ENCODE measurements around the gene TICAM1. TPM values are rescaled to one million over a fixed set of nuclear protein-coding genes. Genes with fewer than 3 reads are reported as not detected.

The TICAM1 gene
- total RNA-seq (2021; fragmentation: NEBNext Ultra II Directional; extraction: Animal tissue kit (Norgen Biotek cat#: 25700)): 10 to 100 TPM; 16.4 to 21.6 (median 18.4) TPM
- long read RNA-seq, partial matches to known transcripts: 0 of 7 reads
- long read RNA-seq, other reads (novel, unspliced or antisense): 5 of 7 reads

DNA sequence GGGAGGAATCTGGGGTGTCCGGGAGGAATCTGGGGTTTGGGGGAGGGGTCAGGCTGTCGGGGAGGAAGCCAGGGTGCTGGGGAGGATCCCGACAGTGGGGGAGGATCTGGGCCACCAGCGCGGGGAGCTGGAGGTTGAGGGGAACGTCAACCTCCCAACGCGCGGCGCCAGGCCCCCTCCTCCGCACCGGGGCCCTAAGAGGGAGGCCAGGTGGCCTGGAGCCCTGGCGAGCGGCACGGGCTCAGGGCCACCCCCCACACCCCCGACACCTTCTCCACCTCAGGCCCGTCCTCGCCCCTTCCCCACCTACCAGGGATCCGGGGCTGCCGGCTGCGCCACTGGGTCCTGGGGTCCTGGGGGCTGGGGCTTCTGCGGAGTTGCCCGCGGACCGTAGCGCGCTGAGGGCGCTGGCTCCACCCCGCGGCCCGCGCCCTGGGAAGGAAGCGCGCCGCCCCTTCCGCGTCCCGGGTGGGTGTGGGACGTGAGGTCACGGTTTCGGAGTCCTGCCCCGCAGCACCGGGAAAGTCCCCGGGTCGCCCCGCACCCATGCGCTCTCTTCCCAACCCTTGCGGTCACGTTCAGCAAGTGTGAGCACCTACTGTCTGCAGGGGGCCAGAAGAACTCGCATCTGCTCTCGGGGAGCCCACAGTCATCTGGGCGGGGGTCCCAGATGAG, at the start of gene TICAM1:
TICAM1 (minus strand) TSS at position 409 of the 675 bp plus-strand sequence. CDS start 13,335 bp downstream, outside the sequence.
- no peaks in the 10 kb centered on the region for H3K9me3 Mint-ChIP-seq
- DNase-seq: peak; percentile 40
- peak; percentile 30; the same call in 1 of the 2 replicates for TF ChIP-seq CTCF (IDR thresholded peaks at IDR 0.05)

DNA sequence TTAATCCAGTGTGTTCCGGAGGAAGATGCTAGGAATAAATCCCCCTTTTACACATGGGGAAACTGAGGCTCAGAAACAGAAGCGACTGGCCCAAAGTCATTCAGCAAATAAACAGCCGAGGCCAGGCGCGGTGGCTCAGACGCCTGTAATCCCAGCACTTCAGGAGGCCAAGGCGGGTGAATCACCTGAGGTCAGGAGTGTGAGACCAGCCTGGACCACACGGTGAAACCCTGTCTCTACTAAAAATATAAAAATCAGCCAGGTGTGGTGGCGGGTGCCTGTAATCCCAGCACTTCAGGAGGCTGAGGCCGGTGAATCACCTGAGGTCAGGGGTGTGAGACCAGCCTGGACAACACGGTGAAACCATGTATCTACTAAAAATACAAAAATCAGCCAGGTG, 47.5 kb upstream of the TICAM1 start:
- TF ChIP-seq CTCF (IDR thresholded peaks at IDR 0.05): no peak
- peaks cover 3% of the 10 kb centered on the region for H3K27me3 Mint-ChIP-seq (ENCODE audit: insufficient read depth)
- no peaks in the 10 kb centered on the region for H3K9me3 Mint-ChIP-seq
- no peaks in the 10 kb centered on the region for H3K4me1 Mint-ChIP-seq (ENCODE audit: low read depth)
- no peaks in the 10 kb centered on the region for H3K36me3 Mint-ChIP-seq (ENCODE audit: low read depth)
- H3K27ac Mint-ChIP-seq: no peak overlapping the region
- no peak overlapping the region for H3K4me3 Mint-ChIP-seq
- DNase-seq: no peak

More for the DNA sequence above, at the start of gene TICAM1:
- H3K27me3 Mint-ChIP-seq (ENCODE audit: insufficient read depth): no peaks in the 10 kb centered on the region
- H3K4me1 Mint-ChIP-seq (ENCODE audit: low read depth): peaks cover 21% of the 10 kb centered on the region
- peaks cover 5% of the 10 kb centered on the region; the same call in 1 of the 2 replicates for H3K36me3 Mint-ChIP-seq (ENCODE audit: low read depth)
- H3K4me3 Mint-ChIP-seq: peak within 1 kb of the TSS; percentile 87
- peak within 1 kb of the TSS; percentile 77 for H3K27ac Mint-ChIP-seq

DNA sequence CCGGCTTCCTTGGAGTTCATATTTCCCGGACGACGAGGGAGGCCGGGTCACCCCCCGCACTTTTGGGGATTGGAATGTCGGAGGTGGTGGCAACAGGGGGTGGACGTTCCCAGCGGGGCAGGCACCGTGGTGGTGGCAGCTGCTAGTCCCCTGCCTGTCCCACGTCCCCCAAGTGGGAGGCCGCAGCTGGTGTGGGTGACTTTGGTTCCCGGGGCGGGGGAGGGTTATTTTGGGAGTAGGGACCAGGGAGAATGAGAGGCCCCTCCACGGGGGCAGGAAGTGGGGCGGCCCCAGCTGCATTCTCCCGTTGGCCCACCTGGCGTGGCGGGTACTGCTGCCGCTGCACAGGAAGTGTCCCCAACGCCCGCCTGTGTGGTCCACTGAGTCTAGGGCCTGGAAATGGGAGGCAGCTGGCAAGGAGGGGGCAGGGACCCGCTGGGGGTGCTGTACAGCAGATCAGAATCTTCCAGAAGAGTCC, 47.0 kb upstream of the TICAM1 start:
- no peaks in the 10 kb centered on the region for H3K4me1 Mint-ChIP-seq (ENCODE audit: low read depth)
- H3K36me3 Mint-ChIP-seq (ENCODE audit: low read depth): no peaks in the 10 kb centered on the region
- H3K9me3 Mint-ChIP-seq: no peaks in the 10 kb centered on the region
- H3K27ac Mint-ChIP-seq: no peak overlapping the region
- H3K27me3 Mint-ChIP-seq (ENCODE audit: insufficient read depth): peaks cover 3% of the 10 kb centered on the region
- TF ChIP-seq CTCF (IDR thresholded peaks at IDR 0.05): no peak
- DNase-seq: no peak
- H3K4me3 Mint-ChIP-seq: no peak overlapping the region

GRCh38 chr19:4877753-4878490, 46.4 kb upstream of the TICAM1 start:
- no peak for DNase-seq
- H3K4me1 Mint-ChIP-seq (ENCODE audit: low read depth): peaks cover under 1% of the 10 kb centered on the region
- H3K9me3 Mint-ChIP-seq: no peaks in the 10 kb centered on the region

More at GRCh38 chr19:4877753-4878490, 46.4 kb upstream of the TICAM1 start:
- Mint-ChIP-seq H3K36me3 (ENCODE audit: low read depth) (no peaks in the 10 kb centered on the region), H3K27me3 (ENCODE audit: insufficient read depth) (peaks cover 3% of the 10 kb centered on the region), H3K27ac (no peak overlapping the region), H3K4me3 (no peak overlapping the region)
- no peak for TF ChIP-seq CTCF (IDR thresholded peaks at IDR 0.05)
